NK-92 (cell line): ENCODE data around the gene SLC44A1.

ENCODE experiments used
- DNase-seq: peaks from one replicate; lab custom pipeline; 2025; ENCODE audit not compliant: unreplicated experiment; lab: John Stamatoyannopoulos, UW

The SLC44A1 gene

GRCh38 chr9:105269593-105269992, 25.1 kb downstream of the SLC44A1 start:
- no peak for DNase-seq

GRCh38 chr9:105270711-105271110, 26.3 kb downstream of the SLC44A1 start:
- DNase-seq, result no peak

GRCh38 chr9:105273731-105274130, 29.3 kb downstream of the SLC44A1 start:
- DNase-seq, result no peak

- DNase-seq, result no peak
Measured at GRCh38 chr9:105275111-105275510, 30.7 kb downstream of the SLC44A1 start.

GRCh38 chr9:105275938-105276337, 31.5 kb downstream of the SLC44A1 start:
- DNase-seq, result no peak

- no peak for DNase-seq
Measured at GRCh38 chr9:105278751-105279150, 34.3 kb downstream of the SLC44A1 start.

GRCh38 chr9:105280691-105281090, 36.2 kb downstream of the SLC44A1 start:
- no peak for DNase-seq

GRCh38 chr9:105281272-105281671, 36.8 kb downstream of the SLC44A1 start:
- no peak for DNase-seq

- no peak for DNase-seq
Measured at GRCh38 chr9:105281926-105282325, 37.5 kb downstream of the SLC44A1 start.

- DNase-seq, result no peak
Measured at GRCh38 chr9:105282870-105283621, 38.6 kb downstream of the SLC44A1 start.

- DNase-seq, result no peak
Measured at GRCh38 chr9:105283795-105284194, 39.3 kb downstream of the SLC44A1 start.

GRCh38 chr9:105284463-105284862, 40.0 kb downstream of the SLC44A1 start:
- no peak for DNase-seq

- DNase-seq, result no peak
Measured at GRCh38 chr9:105286098-105286497, 41.6 kb downstream of the SLC44A1 start.

- no peak for DNase-seq
Measured at GRCh38 chr9:105289305-105289704, 44.9 kb downstream of the SLC44A1 start.

GRCh38 chr9:105290418-105290817, 46.0 kb downstream of the SLC44A1 start:
- no peak for DNase-seq

- DNase-seq, result no peak
Measured at GRCh38 chr9:105290954-105291353, 46.5 kb downstream of the SLC44A1 start.

GRCh38 chr9:105291422-105291859, 47.0 kb downstream of the SLC44A1 start:
- DNase-seq, result no peak

GRCh38 chr9:105291938-105292337, 47.5 kb downstream of the SLC44A1 start:
- no peak for DNase-seq

GRCh38 chr9:105293408-105293807, 49.0 kb downstream of the SLC44A1 start:
- no peak for DNase-seq

- DNase-seq, result no peak
Measured at GRCh38 chr9:105295201-105295550, 50.7 kb downstream of the SLC44A1 start.

GRCh38 chr9:105295986-105296385, 51.5 kb downstream of the SLC44A1 start:
- no peak for DNase-seq

- no peak for DNase-seq
Measured at GRCh38 chr9:105296445-105296844, 52.0 kb downstream of the SLC44A1 start.

- no peak for DNase-seq
Measured at GRCh38 chr9:105296877-105297287, 52.4 kb downstream of the SLC44A1 start.
